Mesodermal cell (in vitro differentiated cells): ENCODE results near the gene UBE2J2.

Experiments used
- H3K27ac ChIP-seq: 2 replicates; pipeline ENCODE4 v1.7.0; 2013; ENCODE audit warnings: mild to moderate bottlenecking, low read depth, low read length, moderate library complexity; ENCODE audit not compliant: severe bottlenecking
- H3K36me3 ChIP-seq: 2 replicates; pipeline ENCODE4 v1.7.1; 2013; ENCODE audit warnings: mild to moderate bottlenecking, low read length, moderate library complexity; ENCODE audit not compliant: control insufficient read depth, insufficient read depth
- H3K4me1 ChIP-seq: one replicate; pipeline ENCODE4 v1.7.1; 2013; ENCODE audit warnings: mild to moderate bottlenecking, low read length; ENCODE audit not compliant: insufficient read depth, control insufficient read depth, poor library complexity, severe bottlenecking
- H3K4me3 ChIP-seq: 2 replicates; pipeline ENCODE4 v1.7.0; 2013; ENCODE audit warnings: low read length, control low read depth, mild to moderate bottlenecking; ENCODE audit not compliant: insufficient read depth, poor library complexity, severe bottlenecking; ENCODE audit errors: extremely low read depth
- H3K9me3 ChIP-seq: 2 replicates; pipeline ENCODE4 v1.7.1; 2013; ENCODE audit warnings: mild to moderate bottlenecking, low read length, moderate library complexity; ENCODE audit not compliant: control insufficient read depth
- WGBS, 2 experiments: methylation state at CpG; one replicate each; pipeline ENCODE4 v1.1.5; 2013; ENCODE audit warnings: missing lambda C conversion rate in 2 of 2; ENCODE audit not compliant: insufficient coverage in 2 of 2; 5-methylcytosine and 5-hydroxymethylcytosine counted together

The UBE2J2 gene

DNA sequence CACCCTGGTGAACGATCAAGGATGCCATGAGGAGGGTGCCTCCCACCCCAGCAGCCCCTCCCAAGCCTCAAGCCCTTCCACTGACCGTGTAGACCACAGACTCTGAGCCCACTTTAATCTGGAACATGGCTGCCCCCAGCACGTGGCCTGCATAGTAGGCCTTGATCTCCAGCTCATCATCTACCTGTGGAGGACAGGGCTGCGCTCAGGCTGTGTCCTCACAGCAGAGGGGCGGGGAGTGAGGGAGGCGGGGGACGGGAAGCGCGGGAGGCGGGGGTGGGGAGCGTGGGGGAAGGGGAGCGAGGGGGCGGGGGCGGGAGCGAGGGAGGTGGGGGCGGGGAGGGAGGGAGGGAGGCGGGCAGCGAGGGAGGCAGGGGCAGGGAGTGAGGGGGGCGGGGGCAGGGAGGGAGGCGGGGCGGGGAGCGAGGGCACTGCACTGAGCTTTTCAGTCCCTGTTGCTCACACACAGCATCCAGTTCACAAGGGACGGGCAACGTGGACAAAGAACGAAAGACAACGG is 41.8 kb upstream of the UBE2J2 start:
- Histone ChIP-seq H3K4me3 (no peak overlapping the region), H3K36me3 (peaks cover 84% of the 10 kb centered on the region), H3K9me3 (no peaks in the 10 kb centered on the region), H3K27ac (no peak overlapping the region), H3K4me1 (peaks cover 7% of the 10 kb centered on the region)
- 28 to 36% methylated on average over 7 of the region's 26 CpGs for WGBS, 2 experiments

- Histone ChIP-seq H3K36me3 (peaks cover 77% of the 10 kb centered on the region), H3K4me1 (peaks cover 8% of the 10 kb centered on the region), H3K27ac (no peak overlapping the region), H3K9me3 (no peaks in the 10 kb centered on the region), H3K4me3 (no peak overlapping the region)
- WGBS, 2 experiments, result 92 to 94% methylated on average over 22 to 23 of the region's 23 CpGs
These were observed 41.2 kb upstream of the UBE2J2 start for GRCh38 chr1:1314678-1315335.

GRCh38 chr1:1314237-1314586 is 40.6 kb upstream of the UBE2J2 start:
- H3K4me1 ChIP-seq, result peaks cover 10% of the 10 kb centered on the region
- WGBS, 2 experiments, result 98% methylated on average over 12 to 15 of the region's 15 CpGs
- no peak overlapping the region for H3K27ac ChIP-seq
- peaks cover 71% of the 10 kb centered on the region for H3K36me3 ChIP-seq
- H3K4me3 ChIP-seq, result no peak overlapping the region
- no peaks in the 10 kb centered on the region for H3K9me3 ChIP-seq

DNA sequence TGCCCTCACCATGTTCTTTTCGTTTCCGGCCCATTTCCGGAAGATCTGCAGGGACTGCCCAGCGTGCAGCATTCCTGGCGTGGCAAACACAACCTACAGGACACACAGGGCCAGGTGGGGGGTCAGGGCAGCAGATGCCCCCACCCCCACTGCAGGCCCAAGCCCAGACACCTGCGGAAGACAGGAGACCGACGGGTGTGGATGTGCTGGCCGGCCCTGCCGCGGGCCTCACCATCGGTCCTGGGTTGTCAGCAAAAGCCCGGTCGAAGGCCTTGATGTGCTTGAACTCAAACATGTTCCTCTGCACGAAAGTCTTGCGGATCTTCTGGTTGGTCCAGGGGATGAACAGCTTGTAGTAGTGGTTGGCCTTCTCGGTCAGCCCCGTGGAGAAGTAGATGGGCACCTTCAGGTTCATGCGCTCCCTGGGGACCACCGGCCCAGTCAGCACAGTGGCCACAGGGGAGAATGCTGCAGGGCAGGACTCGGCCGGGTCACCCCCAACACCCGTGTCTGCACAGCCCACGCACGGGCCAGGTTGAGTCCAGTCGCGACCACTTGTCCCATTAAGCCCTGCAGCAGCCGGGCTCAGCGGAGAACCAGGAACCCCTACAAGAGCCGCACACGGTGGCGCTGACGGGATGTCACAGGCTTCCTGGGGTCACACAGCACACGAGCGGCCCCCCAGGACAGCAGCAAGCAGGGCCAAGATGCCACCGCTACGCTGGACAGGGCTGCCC is 40.0 kb upstream of the UBE2J2 start:
- Histone ChIP-seq H3K9me3 (no peaks in the 10 kb centered on the region), H3K4me1 (peaks cover 8% of the 10 kb centered on the region), H3K27ac (no peak overlapping the region), H3K4me3 (no peak overlapping the region), H3K36me3 (peaks cover 66% of the 10 kb centered on the region)
- 92 to 94% methylated on average over 30 to 37 of the region's 37 CpGs for WGBS, 2 experiments

- 95 to 96% methylated on average over 39 to 47 of the region's 49 CpGs for WGBS, 2 experiments
- no peaks in the 10 kb centered on the region for H3K9me3 ChIP-seq
- peaks cover 58% of the 10 kb centered on the region for H3K36me3 ChIP-seq
- no peak overlapping the region for H3K4me3 ChIP-seq
- H3K27ac ChIP-seq, result no peak overlapping the region
- H3K4me1 ChIP-seq, result peaks cover 8% of the 10 kb centered on the region
These were observed 39.0 kb upstream of the UBE2J2 start for GRCh38 chr1:1312450-1313314.

DNA sequence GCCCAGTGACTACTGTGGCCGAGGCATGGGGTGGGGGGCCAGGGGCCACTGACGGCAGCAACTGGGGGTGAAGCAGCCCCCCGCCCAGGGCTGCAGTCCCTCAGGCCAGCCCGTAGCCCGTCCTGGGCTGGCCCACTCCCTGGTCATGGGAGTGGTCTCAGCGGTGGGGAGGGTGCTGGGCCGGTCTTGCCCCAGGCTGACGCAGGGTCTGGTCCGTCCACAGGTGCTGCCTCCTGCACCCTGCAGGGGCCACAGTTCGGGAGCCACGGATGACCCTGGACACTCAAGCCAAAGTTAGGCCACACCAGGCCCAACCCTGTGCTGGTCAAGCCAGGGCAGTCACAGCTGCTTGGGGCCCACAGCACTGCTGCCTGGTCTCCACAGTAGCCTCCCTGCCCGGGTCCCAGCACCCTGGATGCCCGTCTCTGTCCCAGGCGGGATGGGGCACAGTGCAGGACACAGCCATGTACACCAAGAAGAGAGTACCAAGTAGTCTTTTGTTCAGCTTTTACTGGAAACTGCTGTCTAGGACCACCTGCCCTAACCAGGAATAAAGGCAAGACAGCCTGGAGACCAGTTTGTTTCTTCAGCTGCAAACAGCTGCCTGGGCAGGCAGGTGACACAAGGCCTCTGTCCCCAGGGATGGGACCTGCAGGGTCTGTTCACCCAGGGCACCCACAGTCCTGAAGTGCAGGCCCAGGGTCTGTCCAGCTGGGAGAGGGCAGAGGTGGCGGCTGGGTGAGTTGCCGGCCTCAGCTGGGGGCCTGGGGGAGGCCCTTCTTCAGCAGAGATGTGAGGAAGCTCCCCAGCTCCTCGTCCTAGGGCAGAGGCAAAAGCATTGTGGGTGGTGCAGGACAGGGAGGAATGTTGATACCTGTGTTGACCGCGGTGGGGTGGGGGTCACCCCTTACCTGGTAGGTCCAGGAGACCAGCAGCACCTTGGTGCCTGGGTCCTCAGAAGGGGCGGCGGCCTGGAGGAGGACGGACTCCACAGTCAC is 37.8 kb upstream of the UBE2J2 start:
- H3K9me3 ChIP-seq, result no peaks in the 10 kb centered on the region
- H3K27ac ChIP-seq, result no peak overlapping the region
- WGBS, 2 experiments, result 95 to 96% methylated on average over 15 to 21 of the region's 22 CpGs
- H3K4me3 ChIP-seq, result no peak overlapping the region
- peaks cover 45% of the 10 kb centered on the region for H3K36me3 ChIP-seq
- H3K4me1 ChIP-seq, result peaks cover 12% of the 10 kb centered on the region

DNA sequence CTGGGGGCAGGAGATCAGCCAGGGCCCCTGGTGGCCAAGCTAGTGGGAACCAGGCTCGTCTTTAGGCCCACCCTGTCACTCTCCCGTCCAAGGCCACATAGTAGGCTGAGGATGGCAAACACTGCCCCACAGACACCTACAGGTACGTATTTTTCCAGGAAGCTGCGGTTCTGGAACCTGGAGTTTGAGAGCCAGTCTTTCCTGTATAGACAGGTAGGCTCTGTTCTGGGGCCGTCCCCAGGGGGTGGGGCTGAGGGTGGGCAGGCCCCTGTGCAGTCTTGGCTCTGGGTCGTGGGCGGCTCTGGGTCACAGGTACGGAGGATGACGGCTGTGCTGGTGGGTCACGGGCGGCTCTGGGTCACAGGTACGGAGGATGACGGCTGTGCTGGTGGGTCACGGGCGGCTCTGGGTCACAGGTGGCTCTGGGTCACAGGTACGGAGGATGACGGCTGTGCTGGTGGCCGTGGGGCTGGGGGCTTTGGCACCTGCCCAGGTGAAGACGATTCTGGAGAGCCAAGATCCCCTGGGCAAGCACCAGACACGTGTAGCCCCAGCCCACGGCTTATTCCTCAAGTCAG is 36.9 kb upstream of the UBE2J2 start:
- H3K36me3 ChIP-seq, result peaks cover 39% of the 10 kb centered on the region

DNA sequence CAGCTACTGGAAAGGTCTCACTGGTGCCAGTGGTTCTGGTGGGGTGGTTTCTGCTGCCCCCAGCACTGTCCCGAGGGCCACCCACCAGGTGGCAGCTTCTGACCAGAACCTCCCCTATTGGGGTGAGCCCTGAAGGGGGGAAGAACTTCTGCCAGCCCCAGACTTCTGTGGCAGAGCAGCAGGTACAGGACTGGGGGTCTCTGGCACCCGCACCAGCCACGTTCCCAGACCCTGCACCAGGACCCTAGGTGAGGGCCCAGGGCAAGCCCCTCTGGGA is 36.4 kb upstream of the UBE2J2 start:
- Histone ChIP-seq H3K9me3 (no peaks in the 10 kb centered on the region), H3K36me3 (peaks cover 39% of the 10 kb centered on the region), H3K4me3 (no peak overlapping the region), H3K4me1 (peaks cover 21% of the 10 kb centered on the region), H3K27ac (no peak overlapping the region)
- WGBS, 2 experiments, result 88 to 93% methylated on average over 3 of the region's 3 CpGs

More for the DNA sequence above, 36.9 kb upstream of the UBE2J2 start:
- peaks cover 16% of the 10 kb centered on the region for H3K4me1 ChIP-seq
- H3K4me3 ChIP-seq, result no peak overlapping the region
- 95 to 97% methylated on average over 19 to 20 of the region's 21 CpGs for WGBS, 2 experiments
- H3K9me3 ChIP-seq, result no peaks in the 10 kb centered on the region
- no peak overlapping the region for H3K27ac ChIP-seq

DNA sequence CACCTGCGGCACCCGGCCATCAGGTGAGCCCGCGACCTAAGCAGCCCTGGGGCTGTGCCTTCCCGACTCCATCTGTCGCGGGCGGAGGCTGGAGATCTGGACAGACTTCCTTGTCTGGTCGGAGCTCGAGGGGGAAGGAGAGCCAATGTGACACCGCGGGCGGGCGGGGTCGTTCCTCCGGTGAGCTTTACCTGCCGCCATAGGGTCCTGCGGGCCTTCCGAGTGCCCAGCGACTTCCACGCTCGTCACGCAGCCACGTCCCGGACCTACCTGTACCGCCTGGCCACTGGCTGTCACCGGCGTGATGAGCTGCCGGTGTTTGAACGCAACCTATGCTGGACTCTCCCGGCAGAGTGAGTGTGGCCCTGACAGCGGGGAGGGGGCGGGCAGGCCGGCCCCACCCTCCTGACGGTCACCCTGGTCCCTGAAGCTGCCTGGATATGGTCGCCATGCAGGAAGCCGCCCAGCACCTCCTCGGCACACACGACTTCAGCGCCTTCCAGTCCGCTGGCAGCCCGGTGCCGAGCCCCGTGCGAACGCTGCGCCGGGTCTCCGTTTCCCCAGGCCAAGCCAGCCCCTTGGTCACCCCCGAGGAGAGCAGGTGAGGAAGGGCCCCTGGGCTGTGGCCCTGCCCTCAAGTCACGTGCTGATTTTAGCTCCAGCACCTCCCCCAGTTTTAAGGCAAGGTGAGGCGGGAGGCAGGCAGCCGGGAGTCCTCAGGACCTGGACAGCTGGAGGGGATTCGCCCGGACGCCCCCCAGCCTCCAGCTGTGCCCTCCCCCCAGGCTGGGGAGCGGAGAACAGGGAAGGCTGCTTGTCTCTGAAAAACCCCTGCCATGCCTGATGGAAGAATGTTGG is 35.8 kb upstream of the UBE2J2 start:
- peak overlapping the region; percentile 79 for H3K4me3 ChIP-seq
- peaks cover 25% of the 10 kb centered on the region for H3K4me1 ChIP-seq
- H3K36me3 ChIP-seq, result peaks cover 33% of the 10 kb centered on the region
- no peak overlapping the region for H3K27ac ChIP-seq
- no peaks in the 10 kb centered on the region for H3K9me3 ChIP-seq
- WGBS, 2 experiments, result 21 to 26% methylated on average over 48 to 56 of the region's 57 CpGs
